ENCODE results near the gene PEX19.

DNA sequence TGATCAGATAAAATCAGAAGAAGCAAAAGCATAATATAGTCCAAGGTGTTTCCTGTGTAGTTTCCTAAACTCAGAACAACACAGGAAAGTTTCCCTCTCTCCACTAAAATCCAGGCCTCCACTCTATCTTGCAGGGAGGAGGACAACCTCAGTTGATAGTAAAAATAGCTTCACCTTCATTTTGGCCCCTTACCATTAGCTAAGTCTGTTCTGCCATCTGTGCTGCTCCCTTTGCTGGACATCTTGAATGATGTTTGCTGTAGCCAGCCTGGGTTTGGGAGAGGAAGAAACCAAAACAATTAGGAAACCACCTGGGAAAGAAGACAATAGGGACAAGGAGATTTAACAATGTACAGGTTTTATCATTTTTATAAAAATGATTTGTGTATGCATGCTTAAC is 41.2 kb downstream of the PEX19 start:
- TF ChIP-seq POLR2AphosphoS5 (IDR thresholded peaks at IDR 0.05) = no peak
- TF ChIP-seq, protein P1, sequence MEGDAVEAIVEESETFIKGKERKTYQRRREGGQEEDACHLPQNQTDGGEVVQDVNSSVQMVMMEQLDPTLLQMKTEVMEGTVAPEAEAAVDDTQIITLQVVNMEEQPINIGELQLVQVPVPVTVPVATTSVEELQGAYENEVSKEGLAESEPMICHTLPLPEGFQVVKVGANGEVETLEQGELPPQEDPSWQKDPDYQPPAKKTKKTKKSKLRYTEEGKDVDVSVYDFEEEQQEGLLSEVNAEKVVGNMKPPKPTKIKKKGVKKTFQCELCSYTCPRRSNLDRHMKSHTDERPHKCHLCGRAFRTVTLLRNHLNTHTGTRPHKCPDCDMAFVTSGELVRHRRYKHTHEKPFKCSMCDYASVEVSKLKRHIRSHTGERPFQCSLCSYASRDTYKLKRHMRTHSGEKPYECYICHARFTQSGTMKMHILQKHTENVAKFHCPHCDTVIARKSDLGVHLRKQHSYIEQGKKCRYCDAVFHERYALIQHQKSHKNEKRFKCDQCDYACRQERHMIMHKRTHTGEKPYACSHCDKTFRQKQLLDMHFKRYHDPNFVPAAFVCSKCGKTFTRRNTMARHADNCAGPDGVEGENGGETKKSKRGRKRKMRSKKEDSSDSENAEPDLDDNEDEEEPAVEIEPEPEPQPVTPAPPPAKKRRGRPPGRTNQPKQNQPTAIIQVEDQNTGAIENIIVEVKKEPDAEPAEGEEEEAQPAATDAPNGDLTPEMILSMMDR (IDR thresholded peaks at IDR 0.05) = no peak
- no peak for TF ChIP-seq POLR2A (IDR thresholded peaks at IDR 0.05; ENCODE audit: low read depth)
- no peak for TF ChIP-seq EP300 (IDR thresholded peaks at IDR 0.05)

Measured in esophagus muscularis mucosa (tissue), 4 donors.